ENCODE data around the gene TRIM28.
"Not testable (repeated sequence)": the region's sequence is repeated elsewhere in the genome, so short reads cannot be mapped to it uniquely, and the experiment has no call there.

Gene TRIM28

DNA sequence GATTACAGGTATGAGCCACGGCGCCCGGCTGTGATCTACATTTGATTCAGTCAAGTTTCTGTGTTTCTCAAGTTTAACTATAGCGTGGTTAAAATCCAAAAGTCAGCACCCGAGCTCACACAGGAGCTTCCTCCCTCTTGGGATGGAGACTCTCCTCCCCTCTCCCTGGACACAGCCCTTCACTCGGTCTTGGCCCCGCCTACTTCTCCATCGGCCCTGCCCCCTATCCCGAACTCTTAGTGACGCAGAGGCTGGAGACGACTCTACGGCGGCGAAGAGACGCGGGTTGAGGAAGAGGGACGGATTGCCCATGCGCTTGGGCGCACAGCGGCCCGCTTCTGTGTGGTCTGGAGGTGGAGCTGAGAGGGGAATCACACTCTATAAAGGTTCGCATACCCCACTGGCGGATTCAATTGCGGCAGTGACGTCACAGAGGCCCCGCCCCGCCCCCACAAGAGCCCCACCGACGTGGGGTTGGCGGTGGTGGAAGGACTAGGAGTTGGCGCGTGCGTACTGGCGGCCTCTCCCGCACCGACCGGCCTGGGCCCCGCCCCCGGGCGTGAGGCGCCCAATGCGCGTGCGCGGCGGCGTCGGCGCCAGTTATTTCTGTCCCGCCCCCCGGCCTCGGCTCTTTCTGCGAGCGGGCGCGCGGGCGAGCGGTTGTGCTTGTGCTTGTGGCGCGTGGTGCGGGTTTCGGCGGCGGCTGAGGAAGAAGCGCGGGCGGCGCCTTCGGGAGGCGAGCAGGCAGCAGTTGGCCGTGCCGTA is at the start of gene TRIM28:
Gene TRIM28 (plus strand): TSS at position 239 of the 765 bp plus-strand sequence. CDS start 694 bp downstream, outside the sequence.
- Mint-ChIP-seq H3K36me3 (ENCODE audit: low read depth) (peaks cover 38% of the 10 kb centered on the region), H3K9me3 (no peaks in the 10 kb centered on the region), H3K27me3 (peaks cover 19% of the 10 kb centered on the region), H3K4me1 (peaks cover 40% of the 10 kb centered on the region), H3K4me3 (peak within 1 kb of the TSS; percentile 96), H3K27ac (peak within 1 kb of the TSS; percentile 97)
- DNase-seq (peak; percentile 100), ATAC-seq (peak; percentile 99)

DNA sequence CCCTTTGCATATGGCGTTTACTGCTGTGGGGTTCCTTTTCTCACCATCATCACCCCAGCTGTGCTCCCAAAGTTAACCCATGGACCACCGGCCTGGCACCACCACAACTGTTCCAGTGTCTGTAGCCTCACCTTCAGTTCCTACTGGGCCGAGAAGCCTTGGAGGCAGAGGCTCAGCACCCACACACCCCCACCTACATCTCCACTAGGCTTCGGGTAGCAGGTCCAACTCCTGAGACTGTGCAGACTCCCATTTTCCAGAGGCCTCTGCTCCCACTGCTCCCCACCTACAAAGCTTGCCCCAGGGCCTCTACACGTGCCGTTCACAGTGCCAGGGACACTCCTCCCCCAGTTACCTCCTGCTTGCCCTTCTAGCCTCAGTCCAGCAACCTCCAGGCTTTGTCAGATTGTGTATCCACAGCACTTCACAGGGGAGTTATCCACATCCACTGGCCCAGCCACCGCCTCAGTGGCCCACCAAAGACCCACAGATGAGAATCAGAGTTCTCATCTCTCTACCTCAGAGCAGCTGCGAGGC is 46.2 kb upstream of the TRIM28 start:
- Mint-ChIP-seq H3K4me1 (peaks cover 23% of the 10 kb centered on the region), H3K4me3 (peak overlapping the region; percentile 95)

DNA sequence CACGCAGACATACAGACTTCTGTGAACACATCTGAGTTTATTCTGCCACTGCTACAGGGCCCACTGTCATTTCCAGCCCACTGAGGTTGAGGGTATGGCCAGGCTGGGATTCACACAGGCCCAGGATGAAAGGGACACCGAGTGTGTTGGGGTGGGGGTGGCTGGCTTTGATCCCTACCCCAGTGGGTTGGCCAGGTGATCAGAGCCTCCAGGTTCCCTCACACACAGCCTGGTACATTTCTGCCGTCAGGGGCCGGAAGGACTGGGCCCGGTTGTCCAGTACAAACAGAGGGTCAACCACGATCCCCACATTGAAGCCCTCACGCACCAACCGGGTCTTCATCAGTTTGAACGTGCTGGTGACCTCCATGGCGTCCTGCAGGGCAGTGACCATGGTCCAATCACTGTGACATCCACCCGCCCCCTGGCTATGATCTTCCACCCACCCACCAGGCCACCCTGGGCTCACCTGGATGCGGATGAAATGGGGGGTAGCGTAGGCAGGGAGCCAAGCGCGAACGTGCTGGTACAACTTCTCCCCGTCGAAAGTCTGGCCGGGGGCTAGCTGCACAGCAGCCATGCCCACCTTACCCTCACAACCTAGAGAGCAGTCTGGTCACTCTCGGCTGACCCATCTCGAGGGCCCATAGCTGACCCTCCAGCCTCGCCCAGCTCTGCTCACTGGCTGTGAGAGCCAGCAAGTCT is 45.4 kb upstream of the TRIM28 start:
- ATAC-seq (no peak), DNase-seq (no peak)
- Mint-ChIP-seq H3K9me3 (peaks cover 5% of the 10 kb centered on the region), H3K4me1 (peaks cover 23% of the 10 kb centered on the region), H3K4me3 (peak overlapping the region; percentile 95), H3K36me3 (ENCODE audit: low read depth) (peaks cover 6% of the 10 kb centered on the region), H3K27ac (peak overlapping the region; percentile 95), H3K27me3 (no peaks in the 10 kb centered on the region)

More for the DNA sequence above, 46.2 kb upstream of the TRIM28 start:
- ATAC-seq (no peak), DNase-seq (no peak)
- Mint-ChIP-seq H3K27ac (peak overlapping the region; percentile 12), H3K36me3 (ENCODE audit: low read depth) (peaks cover 6% of the 10 kb centered on the region), H3K9me3 (peaks cover 5% of the 10 kb centered on the region), H3K27me3 (no peaks in the 10 kb centered on the region)

DNA sequence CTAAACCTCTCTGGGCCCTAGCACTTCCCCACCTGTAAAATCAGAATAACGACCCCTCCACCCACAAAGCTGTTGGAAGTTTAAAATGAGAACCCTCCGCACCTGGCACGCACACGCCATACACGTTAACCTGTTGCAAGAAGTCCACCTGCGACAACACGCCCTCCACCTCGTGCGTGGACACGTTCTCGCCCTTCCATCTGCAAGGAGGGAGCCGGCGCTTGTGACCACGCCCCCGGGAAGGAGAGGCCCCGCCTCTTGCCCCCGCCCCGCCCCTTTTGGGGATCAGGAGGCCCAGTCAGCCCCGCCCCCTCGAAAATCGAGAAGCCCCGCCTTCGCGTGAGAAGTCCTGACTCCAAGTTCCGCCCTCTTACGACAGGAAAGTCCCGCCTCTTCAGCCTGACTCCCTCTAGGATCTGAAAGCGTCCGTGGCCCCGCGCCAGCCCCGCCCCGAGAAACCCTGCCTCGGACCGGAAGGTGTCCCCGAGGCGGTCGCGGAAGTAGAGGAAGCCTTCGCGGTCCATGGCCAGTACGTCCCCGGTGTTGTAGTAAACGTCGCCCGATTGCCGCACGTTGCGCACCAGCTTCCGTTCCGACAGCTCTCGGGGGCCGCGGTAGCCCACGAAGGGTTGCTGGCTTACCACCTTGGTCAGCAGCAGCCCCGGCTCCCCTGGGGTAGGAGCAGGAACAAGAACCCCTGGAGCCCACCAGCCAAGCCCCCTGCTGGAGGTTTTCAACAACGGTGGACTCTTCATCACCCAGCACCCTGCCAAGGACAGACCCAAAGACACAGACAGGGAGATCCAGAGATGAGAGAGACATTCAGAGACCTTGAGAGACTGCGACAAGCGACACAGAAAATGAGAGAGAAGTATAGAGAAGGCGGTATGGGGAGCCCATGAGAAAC is 44.6 kb upstream of the TRIM28 start:
- DNase-seq (peak; percentile 99), ATAC-seq (peak; percentile 98)
- Mint-ChIP-seq H3K27me3 (no peaks in the 10 kb centered on the region), H3K27ac (peak overlapping the region; percentile 95), H3K9me3 (peaks cover 5% of the 10 kb centered on the region), H3K4me1 (peaks cover 23% of the 10 kb centered on the region), H3K4me3 (peak overlapping the region; percentile 95), H3K36me3 (ENCODE audit: low read depth) (peaks cover 6% of the 10 kb centered on the region)

DNA sequence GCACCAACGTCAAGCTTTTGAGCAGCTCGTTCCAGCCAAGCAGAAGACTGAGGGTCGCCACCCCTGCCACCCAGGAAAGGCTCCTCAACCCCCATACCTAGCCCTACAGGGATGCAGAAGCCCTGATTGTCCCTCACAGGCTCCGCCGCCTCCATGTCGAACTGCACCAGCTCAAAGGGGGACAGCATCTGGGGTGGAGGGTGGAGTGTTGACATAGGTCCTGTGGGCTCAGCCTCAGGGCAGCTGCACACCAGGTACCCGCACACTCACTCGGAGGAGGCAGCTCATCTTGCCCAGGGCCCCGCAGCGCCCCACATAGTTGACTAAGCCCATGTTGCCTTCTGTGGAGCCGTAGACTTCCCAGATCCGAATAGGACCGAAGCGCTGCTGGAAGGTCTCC is 43.6 kb upstream of the TRIM28 start:
- Mint-ChIP-seq H3K9me3 (peaks cover 5% of the 10 kb centered on the region), H3K4me1 (peaks cover 23% of the 10 kb centered on the region), H3K36me3 (ENCODE audit: low read depth) (peaks cover 6% of the 10 kb centered on the region), H3K27me3 (no peaks in the 10 kb centered on the region), H3K4me3 (peak overlapping the region; percentile 95), H3K27ac (no peak overlapping the region)
- no peak for DNase-seq
- no peak for ATAC-seq

DNA sequence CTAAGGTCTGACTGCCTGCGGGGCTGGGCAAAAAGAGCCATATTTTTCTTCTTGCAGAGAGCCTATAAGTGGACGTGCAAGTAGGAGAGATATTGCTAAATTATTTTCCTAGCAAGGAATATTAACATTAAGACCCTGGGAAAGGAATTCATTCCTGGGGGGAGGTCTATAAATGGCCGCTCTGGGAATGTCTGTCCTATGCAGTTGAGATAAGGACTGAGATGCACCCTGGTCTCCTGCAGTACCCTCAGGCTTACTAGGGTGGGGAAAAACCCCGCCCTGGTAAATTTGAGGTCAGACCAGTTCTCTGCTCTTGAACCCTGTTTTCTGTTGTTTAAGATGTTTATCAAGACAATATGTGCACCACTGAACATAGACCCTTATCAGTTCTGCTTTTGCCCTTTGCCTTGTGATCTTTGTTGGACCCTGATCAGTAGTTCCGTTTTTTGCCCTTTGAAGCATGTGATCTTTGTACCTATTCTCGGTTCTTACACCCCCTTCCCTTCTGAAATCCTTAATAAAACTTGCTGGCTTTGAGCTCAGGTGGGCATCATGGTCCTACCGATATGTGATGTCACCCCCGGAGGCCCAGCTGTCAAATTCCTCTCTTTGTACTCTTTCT is 36.2 kb upstream of the TRIM28 start:
- H3K9me3 Mint-ChIP-seq; H3K36me3 Mint-ChIP-seq (ENCODE audit: low read depth); H3K4me3 Mint-ChIP-seq; H3K27me3 Mint-ChIP-seq; H3K27ac Mint-ChIP-seq; H3K4me1 Mint-ChIP-seq; DNase-seq; ATAC-seq: not testable (repeated sequence)

DNA sequence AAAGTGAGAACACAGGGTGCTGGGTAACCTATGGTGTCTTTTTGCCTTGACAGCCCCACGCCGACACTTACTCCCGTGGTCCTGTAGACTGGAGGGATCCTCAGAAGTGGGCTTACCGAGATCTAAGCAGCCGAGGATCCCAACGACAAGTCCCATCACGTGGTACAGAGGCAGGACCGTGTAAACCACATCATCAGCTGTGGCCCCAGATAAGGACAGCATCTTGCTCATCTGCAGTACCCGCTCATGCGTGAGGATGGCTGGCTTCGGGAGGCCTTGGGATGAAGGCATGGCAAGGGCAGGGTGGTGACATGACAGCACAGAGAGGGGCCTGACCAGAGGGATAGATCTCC is 34.2 kb upstream of the TRIM28 start:
- Mint-ChIP-seq H3K9me3 (peaks cover 9% of the 10 kb centered on the region), H3K4me3 (no peak overlapping the region), H3K27me3 (no peaks in the 10 kb centered on the region), H3K36me3 (ENCODE audit: low read depth) (no peaks in the 10 kb centered on the region), H3K4me1 (peaks cover 2% of the 10 kb centered on the region), H3K27ac (no peak overlapping the region)
- no peak for DNase-seq
- no peak for ATAC-seq

DNA sequence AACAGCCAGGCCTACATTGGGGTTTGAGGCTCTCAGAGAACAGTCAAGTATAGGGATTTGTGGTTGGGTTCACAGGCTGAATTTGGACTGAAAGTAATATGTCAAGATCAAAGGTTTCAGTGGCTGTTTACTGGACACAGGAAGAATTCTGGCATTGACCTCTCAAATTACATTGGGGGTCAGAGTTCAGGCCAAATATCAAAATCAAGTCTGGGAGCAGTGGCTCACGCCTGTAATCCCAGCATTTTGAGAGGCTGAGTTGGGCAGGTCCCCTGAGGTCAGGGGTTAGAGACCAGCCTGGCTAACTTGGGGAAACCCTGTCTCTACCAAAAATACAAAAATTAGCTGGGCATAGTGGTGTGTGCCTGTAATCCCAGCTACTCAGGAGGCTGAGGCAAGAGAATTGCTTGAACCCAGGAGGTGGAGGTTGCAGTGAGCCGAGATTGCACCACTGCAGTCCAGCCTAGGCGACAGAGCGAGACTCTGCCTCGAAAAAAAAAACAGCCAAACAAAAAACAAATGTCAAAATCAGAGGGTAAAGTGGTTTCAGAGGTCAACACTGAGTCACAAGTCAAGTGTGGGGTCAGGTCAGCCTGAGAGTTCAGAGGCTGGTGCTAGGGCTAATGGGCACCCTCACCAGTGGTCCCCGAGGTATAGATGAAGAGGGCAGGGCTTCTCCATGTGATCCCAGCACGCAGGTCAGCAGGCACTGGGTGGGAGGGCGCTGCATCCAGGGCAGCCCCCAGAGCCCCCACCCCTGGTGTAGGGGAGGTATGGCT is 33.6 kb upstream of the TRIM28 start:
- DNase-seq = no peak
- Mint-ChIP-seq H3K27me3 (no peaks in the 10 kb centered on the region), H3K4me3 (no peak overlapping the region), H3K36me3 (ENCODE audit: low read depth) (peaks cover under 1% of the 10 kb centered on the region), H3K9me3 (peaks cover 9% of the 10 kb centered on the region), H3K27ac (no peak overlapping the region), H3K4me1 (peaks cover 6% of the 10 kb centered on the region)
- ATAC-seq = no peak

DNA sequence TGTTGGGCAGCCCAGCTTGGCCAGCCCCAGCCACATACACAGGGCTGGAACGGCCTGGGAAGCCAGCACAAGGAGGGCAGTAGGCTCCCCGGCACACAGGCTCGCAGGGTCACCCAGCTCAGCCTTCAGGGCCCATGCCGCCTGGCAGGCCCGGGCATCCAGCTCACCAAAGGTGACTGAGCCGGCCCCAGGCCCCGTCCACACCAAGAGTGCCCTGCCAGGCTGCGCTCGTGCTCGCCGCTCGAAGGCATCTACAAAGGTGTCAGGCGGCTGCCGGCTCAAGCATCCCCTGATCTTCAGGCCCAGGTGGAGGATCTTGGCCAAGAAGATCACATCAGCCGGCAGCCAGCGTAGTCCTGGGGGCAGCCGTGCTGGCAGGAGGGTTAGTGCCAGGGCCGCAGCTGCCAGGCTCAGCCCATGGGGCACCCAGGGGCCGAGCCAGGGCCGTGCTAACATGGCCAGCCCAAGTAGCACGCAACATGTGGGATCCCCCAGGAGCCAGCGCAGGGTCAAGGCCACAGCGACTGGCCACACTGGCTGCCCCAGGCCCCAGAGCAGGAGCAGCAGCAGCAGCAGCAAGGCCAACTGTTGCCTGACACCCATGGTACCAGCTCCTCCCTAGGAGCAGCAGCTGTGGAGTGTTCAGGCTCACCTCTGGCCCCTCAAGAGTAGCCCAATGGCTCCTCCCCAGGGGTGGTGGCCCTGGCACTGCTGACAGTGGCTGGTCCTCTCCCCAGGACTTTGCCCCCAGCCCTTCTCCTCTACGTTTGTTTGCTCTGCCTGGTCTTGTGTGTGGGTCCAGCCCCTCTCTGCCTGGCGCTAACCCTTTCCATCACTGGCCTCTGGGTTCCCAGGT is 32.3 kb upstream of the TRIM28 start, which contains the start of gene SLC27A5:
Gene SLC27A5 (minus strand): TSS at position 640 of the 856 bp plus-strand sequence. CDS start 37 bp downstream, at position 603.
- H3K4me3 Mint-ChIP-seq = no peak within 1 kb of the TSS
- no peak for ATAC-seq
- peaks cover 16% of the 10 kb centered on the region for H3K4me1 Mint-ChIP-seq
- no peak within 1 kb of the TSS for H3K27ac Mint-ChIP-seq
- H3K27me3 Mint-ChIP-seq = no peaks in the 10 kb centered on the region
- peaks cover 9% of the 10 kb centered on the region for H3K9me3 Mint-ChIP-seq
- no peak for DNase-seq
- peaks cover 11% of the 10 kb centered on the region for H3K36me3 Mint-ChIP-seq (ENCODE audit: low read depth)

DNA sequence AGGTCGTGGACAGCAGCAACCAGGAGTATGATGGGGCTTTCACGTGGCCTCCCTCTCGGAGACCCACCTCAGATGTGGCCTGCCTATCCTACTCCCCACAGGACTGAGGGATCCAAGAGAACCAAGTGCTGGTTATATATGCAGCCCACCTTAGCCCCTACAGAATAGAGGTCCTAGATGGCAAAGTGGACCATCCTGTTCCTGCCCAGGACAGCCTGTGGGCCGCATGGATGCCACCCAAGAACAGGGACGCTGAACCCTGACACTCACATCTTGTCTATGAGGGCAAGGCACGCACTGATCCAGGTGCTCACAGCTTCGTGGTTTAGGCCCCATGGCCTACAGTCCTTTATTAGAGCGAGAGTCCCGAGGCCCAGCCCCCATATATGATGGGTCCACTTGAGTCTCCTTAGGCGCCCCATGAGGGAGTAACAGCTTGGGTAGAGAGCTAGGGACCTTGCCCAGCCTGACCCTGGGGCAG is 30.6 kb upstream of the TRIM28 start:
- Mint-ChIP-seq H3K27ac (peak overlapping the region; percentile 89), H3K4me3 (peak overlapping the region; percentile 88), H3K27me3 (no peaks in the 10 kb centered on the region), H3K36me3 (ENCODE audit: low read depth) (peaks cover 13% of the 10 kb centered on the region), H3K4me1 (peaks cover 24% of the 10 kb centered on the region), H3K9me3 (no peaks in the 10 kb centered on the region)
- DNase-seq (no peak), ATAC-seq (no peak)

DNA sequence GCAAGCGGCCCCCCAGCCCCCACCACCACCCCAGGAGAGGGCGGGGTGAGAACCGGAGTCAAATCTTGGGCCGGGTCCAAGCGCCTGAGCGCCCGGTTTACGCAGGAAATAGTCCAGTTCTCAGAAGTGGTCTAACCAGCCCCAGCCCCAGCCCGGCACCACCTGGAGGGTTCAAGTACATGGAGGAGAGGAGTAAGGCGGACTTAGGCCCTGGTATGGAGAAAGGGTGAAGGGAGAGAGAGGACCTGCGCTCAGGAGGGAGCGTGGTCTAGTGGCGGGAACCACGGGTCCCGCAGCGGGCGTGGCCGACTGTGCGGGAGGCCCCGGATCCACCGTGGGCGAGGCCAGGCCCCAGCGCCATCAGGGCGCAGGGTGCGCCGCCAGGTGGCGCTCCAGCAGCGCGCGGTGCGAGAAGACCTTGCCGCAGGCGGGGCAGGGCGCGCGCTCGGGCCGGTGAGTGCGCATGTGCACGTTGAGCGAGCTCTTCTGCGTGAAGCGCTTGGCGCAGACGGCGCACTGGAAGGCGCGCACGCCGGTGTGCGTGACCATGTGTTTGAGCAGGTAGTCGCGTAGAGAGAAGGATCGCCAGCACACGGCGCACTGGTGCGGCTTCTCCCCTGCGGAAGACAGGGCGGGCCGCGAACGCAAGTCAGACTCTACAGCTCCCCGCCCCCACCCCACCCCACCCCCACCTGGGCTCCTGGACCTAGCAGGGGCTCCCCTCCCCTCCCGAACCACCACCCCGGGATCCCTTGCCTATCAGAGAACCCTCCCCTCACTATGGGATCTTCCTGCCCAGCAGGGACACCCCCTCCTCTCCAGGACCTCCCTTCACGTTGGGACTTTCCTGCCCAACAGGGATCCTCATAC is 29.9 kb upstream of the TRIM28 start:
- peaks cover 31% of the 10 kb centered on the region for H3K4me1 Mint-ChIP-seq
- H3K27me3 Mint-ChIP-seq = no peaks in the 10 kb centered on the region
- H3K27ac Mint-ChIP-seq = peak overlapping the region; percentile 89
- peaks cover 15% of the 10 kb centered on the region for H3K36me3 Mint-ChIP-seq (ENCODE audit: low read depth)
- H3K9me3 Mint-ChIP-seq = no peaks in the 10 kb centered on the region
- DNase-seq (peak; percentile 98), ATAC-seq (peak; percentile 88)
- H3K4me3 Mint-ChIP-seq = peak overlapping the region; percentile 88

DNA sequence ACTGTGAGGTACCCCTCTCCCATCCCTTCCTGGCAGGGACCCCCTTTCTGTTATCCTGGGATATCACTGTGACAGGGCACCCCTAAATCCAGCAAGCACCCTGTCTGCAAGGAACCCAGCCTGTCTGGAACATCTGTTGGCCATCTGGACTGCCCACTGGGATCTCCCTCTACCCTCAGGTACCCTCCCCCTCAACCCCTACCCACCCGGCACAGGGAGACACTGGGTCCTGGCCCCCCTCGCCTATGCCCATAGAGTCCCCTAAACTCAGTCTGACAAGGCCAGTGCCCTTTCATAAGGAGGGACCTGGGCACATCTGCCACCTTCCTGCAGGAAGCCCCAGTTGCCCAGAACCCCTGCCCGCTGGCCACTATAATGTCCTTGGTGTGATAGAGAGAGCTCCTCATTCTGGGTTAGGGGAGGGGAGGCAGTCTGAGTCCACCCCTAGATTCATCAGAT is 29.3 kb upstream of the TRIM28 start:
- Mint-ChIP-seq H3K27me3 (peaks cover under 1% of the 10 kb centered on the region), H3K36me3 (ENCODE audit: low read depth) (peaks cover 17% of the 10 kb centered on the region), H3K27ac (peak overlapping the region; percentile 89), H3K4me1 (peaks cover 35% of the 10 kb centered on the region), H3K4me3 (peak overlapping the region; percentile 88), H3K9me3 (no peaks in the 10 kb centered on the region)
- ATAC-seq = no peak
- no peak for DNase-seq
